ENCODE data around the gene PADI1.

PADI1 gene

GRCh38 chr1:17290553-17290952 is 85.6 kb downstream of the PADI1 start:
- Histone ChIP-seq H3K4me3 (ENCODE audit: low read length) (no peak overlapping the region), H3K9ac (ENCODE audit: low read length) (no peak overlapping the region), H3K36me3 (replicated peaks; ENCODE audit: low read depth, low read length) (no peaks in the 10 kb centered on the region), H3K79me2 (ENCODE audit: low read length) (no peaks in the 10 kb centered on the region), H2AFZ (ENCODE audit: low read depth, low read length) (no peak overlapping the region), H3K27me3 (ENCODE audit: low read depth, low read length) (no peaks in the 10 kb centered on the region), H3K9me3 (ENCODE audit: insufficient read depth, low read length) (no peaks in the 10 kb centered on the region), H3K4me1 (ENCODE audit: low read length) (no peaks in the 10 kb centered on the region), H3K27ac (ENCODE audit: low read length) (no peak overlapping the region), H4K20me1 (ENCODE audit: insufficient read depth, low read length) (no peaks in the 10 kb centered on the region), H3K4me2 (ENCODE audit: low read length) (no peak overlapping the region)
- TF ChIP-seq EZH2phosphoT487 (IDR thresholded peaks at IDR 0.05; ENCODE audit: low read depth) (no peak), CTCF (IDR thresholded peaks at IDR 0.05; ENCODE audit: low read depth, low read length) (no peak)

GRCh38 chr1:17292299-17293160 is 87.6 kb downstream of the PADI1 start:
- Histone ChIP-seq H3K4me3 (ENCODE audit: low read length) (no peak overlapping the region), H3K27me3 (ENCODE audit: low read depth, low read length) (no peaks in the 10 kb centered on the region), H2AFZ (ENCODE audit: low read depth, low read length) (no peak overlapping the region), H3K4me2 (ENCODE audit: low read length) (no peak overlapping the region), H3K36me3 (replicated peaks; ENCODE audit: low read depth, low read length) (no peaks in the 10 kb centered on the region), H3K9ac (ENCODE audit: low read length) (no peak overlapping the region), H3K9me3 (ENCODE audit: insufficient read depth, low read length) (no peaks in the 10 kb centered on the region), H4K20me1 (ENCODE audit: insufficient read depth, low read length) (no peaks in the 10 kb centered on the region), H3K4me1 (ENCODE audit: low read length) (no peaks in the 10 kb centered on the region), H3K27ac (ENCODE audit: low read length) (no peak overlapping the region), H3K79me2 (ENCODE audit: low read length) (no peaks in the 10 kb centered on the region)
- TF ChIP-seq CTCF (IDR thresholded peaks at IDR 0.05; ENCODE audit: low read depth, low read length) (no peak), EZH2phosphoT487 (IDR thresholded peaks at IDR 0.05; ENCODE audit: low read depth) (no peak)

- Histone ChIP-seq H3K9me3 (ENCODE audit: insufficient read depth, low read length) (no peaks in the 10 kb centered on the region), H3K27me3 (ENCODE audit: low read depth, low read length) (no peaks in the 10 kb centered on the region), H3K9ac (ENCODE audit: low read length) (no peak overlapping the region), H3K4me2 (ENCODE audit: low read length) (no peak overlapping the region), H3K4me1 (ENCODE audit: low read length) (no peaks in the 10 kb centered on the region), H3K27ac (ENCODE audit: low read length) (no peak overlapping the region), H3K36me3 (replicated peaks; ENCODE audit: low read depth, low read length) (no peaks in the 10 kb centered on the region), H4K20me1 (ENCODE audit: insufficient read depth, low read length) (no peaks in the 10 kb centered on the region), H3K4me3 (ENCODE audit: low read length) (no peak overlapping the region), H2AFZ (ENCODE audit: low read depth, low read length) (no peak overlapping the region), H3K79me2 (ENCODE audit: low read length) (no peaks in the 10 kb centered on the region)
- TF ChIP-seq CTCF (IDR thresholded peaks at IDR 0.05; ENCODE audit: low read depth, low read length) = no peak
Measured at GRCh38 chr1:17293681-17294425, 88.9 kb downstream of the PADI1 start.

- H4K20me1 ChIP-seq (ENCODE audit: insufficient read depth, low read length) = no peaks in the 10 kb centered on the region
- H3K36me3 ChIP-seq (replicated peaks; ENCODE audit: low read depth, low read length) = no peaks in the 10 kb centered on the region
- H3K9ac ChIP-seq (ENCODE audit: low read length) = no peak overlapping the region
- H2AFZ ChIP-seq (ENCODE audit: low read depth, low read length) = no peak overlapping the region
- H3K4me3 ChIP-seq (ENCODE audit: low read length) = no peak overlapping the region
- H3K79me2 ChIP-seq (ENCODE audit: low read length) = no peaks in the 10 kb centered on the region
- no peaks in the 10 kb centered on the region for H3K27me3 ChIP-seq (ENCODE audit: low read depth, low read length)
- H3K4me2 ChIP-seq (ENCODE audit: low read length) = no peak overlapping the region
- no peaks in the 10 kb centered on the region for H3K9me3 ChIP-seq (ENCODE audit: insufficient read depth, low read length)
- H3K4me1 ChIP-seq (ENCODE audit: low read length) = no peaks in the 10 kb centered on the region
- TF ChIP-seq CTCF (IDR thresholded peaks at IDR 0.05; ENCODE audit: low read depth, low read length) = no peak
- TF ChIP-seq EZH2phosphoT487 (IDR thresholded peaks at IDR 0.05; ENCODE audit: low read depth) = no peak
- no peak overlapping the region for H3K27ac ChIP-seq (ENCODE audit: low read length)
Measured at GRCh38 chr1:17295292-17295691, 90.4 kb downstream of the PADI1 start.
